Muscle layer of colon (tissue), 2 donors: ENCODE measurements around the gene PTH2.

Experiments used
- H3K27ac ChIP-seq: one replicate; pipeline ENCODE4 v1.7.0; 2013; ENCODE audit warnings: low read depth, mild to moderate bottlenecking, low read length, moderate library complexity
- H3K27me3 ChIP-seq, 2 donors: one replicate each; pipeline ENCODE4 v1.7.0; 2013; ENCODE audit warnings: low read length in 2 of 2, mild to moderate bottlenecking in 2 of 2; ENCODE audit not compliant: insufficient read depth in 2 of 2, control insufficient read depth in 1 of 2
- H3K36me3 ChIP-seq: one replicate; pipeline ENCODE4 v1.7.0; 2013; ENCODE audit warnings: mild to moderate bottlenecking, low read length; ENCODE audit not compliant: insufficient read depth
- H3K4me1 ChIP-seq: one replicate; pipeline ENCODE4 v1.7.0; 2013; ENCODE audit warnings: mild to moderate bottlenecking, low read length; ENCODE audit not compliant: insufficient read depth
- H3K4me3 ChIP-seq, 2 donors: one replicate each; pipeline ENCODE4 v1.7.0; 2013; ENCODE audit warnings: low read length in 2 of 2, low read depth in 1 of 2, mild to moderate bottlenecking in 1 of 2, moderate library complexity in 1 of 2
- H3K9ac ChIP-seq: one replicate; pipeline ENCODE4 v1.7.0; 2013; ENCODE audit warnings: low read length
- H3K9me3 ChIP-seq: one replicate; pipeline ENCODE4 v1.7.0; 2013; ENCODE audit warnings: mild to moderate bottlenecking, low read length
- donor health status: abdominal sarcoma.
- donor health status: Adenocarcinoma of cecum.

The PTH2 gene

DNA sequence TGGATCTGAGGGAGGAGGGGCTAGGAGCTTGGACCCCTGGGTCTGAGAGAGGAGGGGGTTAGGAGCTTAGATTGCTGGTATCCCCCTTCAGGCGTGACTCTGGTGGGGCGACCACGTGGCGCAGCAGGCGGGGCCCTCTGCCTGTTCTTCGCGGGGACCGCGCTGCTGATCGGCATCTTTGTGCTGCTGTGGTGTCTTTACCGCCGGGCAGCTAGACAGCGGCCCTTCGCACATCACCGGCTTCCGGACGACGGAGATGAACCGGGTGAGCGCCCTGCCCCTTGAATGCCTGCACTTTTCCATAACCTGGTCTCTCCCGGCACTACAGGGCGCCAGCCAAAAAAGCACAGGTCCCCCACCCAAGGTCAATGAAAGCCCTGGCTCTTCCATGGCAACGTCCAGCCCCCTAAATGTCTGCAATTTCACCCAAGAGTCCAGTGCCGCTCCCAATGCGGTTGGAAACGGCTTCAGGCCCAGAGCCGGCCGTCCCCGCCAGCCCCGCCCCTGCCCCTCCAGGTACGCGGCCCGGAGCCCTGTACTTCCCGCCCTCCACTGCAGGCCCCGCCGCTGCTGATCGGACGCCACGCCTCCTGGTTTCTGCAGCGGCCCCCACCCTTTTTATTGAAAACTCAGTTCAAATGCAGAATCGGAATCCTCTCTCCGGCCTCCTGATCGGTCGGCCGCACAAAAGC is 4.8 kb upstream of the PTH2 start:
- Histone ChIP-seq H3K9me3 (no peaks in the 10 kb centered on the region), H3K9ac (no peak overlapping the region), H3K27ac (no peak overlapping the region), H3K36me3 (no peaks in the 10 kb centered on the region), H3K4me3 (no peak overlapping the region), H3K4me1 (peaks cover 9% of the 10 kb centered on the region), H3K27me3 (peaks cover 47 to 95% of the 10 kb centered on the region in 2 donors)

DNA sequence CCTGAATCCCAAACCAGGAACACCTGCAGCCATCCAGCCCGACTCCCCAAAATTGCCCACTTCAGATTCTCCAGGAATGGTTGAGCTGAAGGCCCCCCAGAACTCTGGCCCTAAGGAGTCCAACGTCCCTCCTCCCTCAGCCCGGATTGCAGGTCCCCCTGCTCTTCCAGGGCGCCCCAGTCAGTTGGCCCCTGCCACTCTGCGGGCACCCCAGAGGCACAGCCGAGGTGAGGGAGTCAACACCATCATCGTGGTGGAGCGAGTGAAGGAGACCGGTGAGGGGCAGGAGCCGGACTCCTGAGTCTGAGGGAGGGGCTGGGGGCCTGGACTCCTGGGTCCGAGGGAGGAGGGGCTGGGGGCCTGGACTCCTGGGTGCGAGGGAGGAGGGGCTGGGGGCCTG is 4.1 kb upstream of the PTH2 start:
- Histone ChIP-seq H3K4me3 (no peak overlapping the region), H3K4me1 (peaks cover 14% of the 10 kb centered on the region), H3K27ac (no peak overlapping the region), H3K9me3 (no peaks in the 10 kb centered on the region), H3K9ac (no peak overlapping the region), H3K27me3 (peaks cover 54 to 95% of the 10 kb centered on the region in 2 donors), H3K36me3 (no peaks in the 10 kb centered on the region)

DNA sequence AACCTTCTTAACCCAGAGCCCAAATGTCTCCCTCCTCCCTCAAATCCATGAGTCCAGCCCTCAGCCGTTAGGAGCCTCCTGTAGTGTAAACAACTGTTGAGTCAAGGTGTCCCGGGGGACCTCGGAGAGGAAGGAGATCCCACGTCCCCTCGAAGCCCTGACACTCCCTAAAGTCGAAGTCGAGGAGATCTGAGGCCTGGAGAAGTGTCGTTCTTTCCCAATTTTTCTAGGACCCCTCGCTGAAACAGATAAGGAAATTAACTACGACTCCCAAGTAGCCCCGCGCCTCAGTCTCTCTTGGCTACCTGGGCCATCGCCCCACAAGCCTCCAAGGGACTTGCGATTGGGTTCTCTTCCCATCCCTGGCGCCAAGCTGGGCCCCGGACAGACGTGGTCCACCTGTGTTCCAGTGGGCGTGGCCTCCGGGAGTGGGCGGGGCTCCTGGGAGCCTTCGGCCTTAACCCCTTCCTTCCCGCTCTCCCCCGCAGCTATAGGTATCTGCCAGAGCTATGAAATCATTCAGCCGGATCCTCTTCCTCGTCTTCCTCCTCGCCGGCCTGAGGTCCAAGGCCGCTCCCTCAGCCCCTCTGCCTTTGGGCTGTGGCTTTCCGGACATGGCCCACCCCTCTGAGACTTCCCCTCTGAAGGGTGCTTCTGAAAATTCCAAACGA is 2.8 kb upstream of the PTH2 start:
- no peaks in the 10 kb centered on the region for H3K9me3 ChIP-seq
- H3K4me3 ChIP-seq = no peak overlapping the region
- H3K27me3 ChIP-seq = peaks cover 59 to 93% of the 10 kb centered on the region in 2 donors
- H3K36me3 ChIP-seq = no peaks in the 10 kb centered on the region
- peaks cover 19% of the 10 kb centered on the region for H3K4me1 ChIP-seq
- no peak overlapping the region for H3K9ac ChIP-seq
- H3K27ac ChIP-seq = no peak overlapping the region

DNA sequence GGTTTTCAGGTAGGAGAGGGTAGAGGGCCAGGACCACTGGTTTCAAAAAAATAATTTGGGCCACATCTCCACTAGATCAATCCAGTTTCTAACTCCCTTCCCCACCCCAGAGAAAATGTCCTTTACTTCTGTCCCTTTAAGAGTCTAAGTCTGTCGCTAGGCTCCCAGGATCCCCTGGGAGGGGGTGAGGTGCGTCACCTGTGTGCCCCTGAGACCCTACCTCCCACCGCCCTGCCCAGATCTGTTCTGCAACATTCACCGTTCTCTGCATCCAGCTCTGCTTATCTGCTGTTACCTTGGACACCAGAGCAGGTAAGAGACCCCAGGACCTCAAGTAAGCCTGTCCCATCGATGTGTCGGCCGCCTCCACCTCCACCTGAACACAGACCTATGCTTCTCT is 1.9 kb upstream of the PTH2 start, which contains the start of gene GFY:
TSS of gene GFY (plus strand) at position 211 of the 400 bp plus-strand sequence. CDS start 1,043 bp downstream, outside the sequence.
- H3K27ac ChIP-seq = no peak within 1 kb of the TSS
- H3K9me3 ChIP-seq = no peaks in the 10 kb centered on the region
- no peak within 1 kb of the TSS for H3K9ac ChIP-seq
- no peak within 1 kb of the TSS for H3K4me3 ChIP-seq
- peaks cover 19% of the 10 kb centered on the region for H3K4me1 ChIP-seq
- H3K36me3 ChIP-seq = no peaks in the 10 kb centered on the region
- peaks cover 67 to 92% of the 10 kb centered on the region in 2 donors for H3K27me3 ChIP-seq

DNA sequence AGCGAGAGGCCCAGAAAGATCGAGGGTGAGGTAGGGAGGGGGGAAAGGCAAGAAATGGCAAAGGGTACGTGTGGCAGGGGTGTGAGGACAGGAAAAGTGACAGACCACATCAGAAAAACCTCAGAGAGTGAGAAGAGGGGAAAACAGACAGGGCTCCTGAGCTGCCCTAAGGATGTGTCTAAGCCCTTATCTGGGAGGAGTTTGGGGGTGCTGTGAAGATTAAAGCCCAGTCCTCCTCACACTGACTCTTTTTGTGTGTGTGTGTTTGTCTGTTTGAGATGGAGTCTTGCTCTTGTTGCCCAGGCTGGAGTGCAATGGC is 703 bp upstream of the PTH2 start:
- no peak overlapping the region for H3K9ac ChIP-seq
- peaks cover 19% of the 10 kb centered on the region for H3K4me1 ChIP-seq
- H3K36me3 ChIP-seq = no peaks in the 10 kb centered on the region
- peaks cover 74 to 97% of the 10 kb centered on the region in 2 donors for H3K27me3 ChIP-seq
- H3K9me3 ChIP-seq = no peaks in the 10 kb centered on the region
- H3K4me3 ChIP-seq = no peak overlapping the region
- no peak overlapping the region for H3K27ac ChIP-seq

DNA sequence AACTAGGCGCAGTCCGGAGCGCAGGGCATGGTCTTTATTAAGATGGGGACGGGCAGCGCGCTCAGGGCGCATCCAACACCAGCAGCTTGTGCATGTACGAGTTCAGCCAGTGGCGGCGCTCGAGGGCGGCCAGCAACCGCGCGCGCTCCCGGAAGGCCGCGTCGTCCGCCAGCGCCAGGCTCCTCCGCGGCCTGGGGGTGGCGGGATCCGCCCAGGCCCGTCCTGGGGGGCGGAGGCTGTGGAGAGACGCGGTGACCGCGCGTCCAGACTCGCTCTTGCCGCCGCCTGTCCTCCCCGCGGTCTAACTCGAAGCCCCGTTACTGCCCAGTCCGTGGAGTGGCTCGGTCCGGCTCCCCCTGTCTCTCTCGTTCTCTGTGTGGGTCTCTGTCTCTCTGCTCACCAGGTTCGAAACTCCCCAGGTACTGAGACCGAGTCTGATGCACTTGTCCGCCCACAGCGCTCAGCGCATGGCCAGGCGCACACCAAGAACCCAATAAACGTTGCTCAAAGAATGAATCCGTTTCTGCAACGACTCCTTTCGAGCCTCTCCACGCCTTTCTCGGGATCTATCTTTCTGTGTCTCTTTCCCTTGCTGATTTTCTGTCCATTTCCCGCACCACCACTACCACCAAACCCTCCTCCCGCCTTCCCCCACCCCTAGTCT is 702 bp downstream of the PTH2 start:
- Histone ChIP-seq H3K27me3 (peaks cover 69 to 85% of the 10 kb centered on the region in 2 donors), H3K9ac (no peak overlapping the region), H3K9me3 (no peaks in the 10 kb centered on the region), H3K36me3 (no peaks in the 10 kb centered on the region), H3K4me1 (peaks cover 11% of the 10 kb centered on the region), H3K4me3 (no peak overlapping the region), H3K27ac (no peak overlapping the region)

DNA sequence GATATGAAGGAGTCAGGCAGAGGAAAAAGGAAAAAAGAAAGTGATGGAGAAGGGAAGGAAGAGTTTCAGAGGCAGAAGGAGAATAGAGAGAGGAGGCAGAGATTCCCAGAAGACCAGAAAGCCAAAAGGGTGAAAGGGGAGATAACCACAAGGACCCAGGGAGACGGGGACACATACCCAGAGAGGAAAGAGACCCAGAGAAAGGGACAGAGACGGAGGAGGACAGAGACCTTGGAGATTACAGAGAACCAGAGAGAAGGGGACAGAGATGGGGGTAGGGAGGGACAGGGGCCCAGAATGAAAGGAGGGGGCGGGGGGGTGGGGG is 1.4 kb downstream of the PTH2 start:
- Histone ChIP-seq H3K4me1 (peaks cover 11% of the 10 kb centered on the region), H3K9ac (no peak overlapping the region), H3K27ac (no peak overlapping the region), H3K27me3 (peaks cover 62 to 84% of the 10 kb centered on the region in 2 donors), H3K9me3 (no peaks in the 10 kb centered on the region), H3K4me3 (no peak overlapping the region), H3K36me3 (no peaks in the 10 kb centered on the region)

DNA sequence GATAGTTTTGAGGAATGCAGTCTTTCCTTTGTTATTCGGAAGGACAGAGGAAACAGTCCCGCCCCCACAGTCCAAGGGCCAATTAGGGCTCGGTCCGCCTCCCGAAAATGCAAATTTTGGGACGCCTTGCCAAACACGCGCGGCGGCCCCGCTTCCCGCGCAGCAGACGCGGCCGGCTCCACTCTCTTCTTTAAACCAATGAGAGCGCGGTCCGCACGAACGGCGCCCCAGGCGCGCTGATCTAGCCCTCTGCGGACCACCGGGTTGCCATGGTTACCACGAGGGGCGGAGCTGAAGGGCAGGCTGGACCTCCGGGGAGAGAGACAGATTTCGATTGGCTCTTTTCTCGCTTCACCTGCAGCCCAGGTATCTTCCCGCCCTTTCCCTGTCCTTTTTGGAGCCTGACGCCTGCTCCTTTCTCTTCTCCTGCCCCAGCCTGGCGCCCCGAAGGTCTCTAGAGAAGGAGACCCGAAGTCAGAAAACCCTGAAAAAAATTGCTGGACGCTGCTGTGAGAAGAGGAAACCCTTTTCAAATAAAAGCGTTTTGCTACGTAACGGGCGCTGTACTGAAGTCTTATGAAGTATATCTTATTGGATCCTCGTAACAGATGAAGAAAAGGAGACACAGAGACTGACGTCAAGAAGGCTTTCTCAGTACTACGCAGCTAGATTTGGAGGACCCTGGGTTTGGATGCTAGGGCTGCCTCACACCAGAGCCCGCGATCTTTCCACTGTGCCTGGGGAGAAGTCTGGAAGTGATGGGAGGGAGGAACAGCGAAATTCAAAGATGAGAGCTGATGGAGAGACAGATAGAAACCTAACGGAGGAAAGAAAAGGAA is 2.0 kb downstream of the PTH2 start:
- H3K9ac ChIP-seq = no peak overlapping the region
- no peaks in the 10 kb centered on the region for H3K9me3 ChIP-seq
- H3K36me3 ChIP-seq = no peaks in the 10 kb centered on the region
- H3K4me1 ChIP-seq = peaks cover 11% of the 10 kb centered on the region
- H3K27ac ChIP-seq = no peak overlapping the region
- H3K27me3 ChIP-seq = peaks cover 56 to 82% of the 10 kb centered on the region in 2 donors
- H3K4me3 ChIP-seq = no peak overlapping the region

DNA sequence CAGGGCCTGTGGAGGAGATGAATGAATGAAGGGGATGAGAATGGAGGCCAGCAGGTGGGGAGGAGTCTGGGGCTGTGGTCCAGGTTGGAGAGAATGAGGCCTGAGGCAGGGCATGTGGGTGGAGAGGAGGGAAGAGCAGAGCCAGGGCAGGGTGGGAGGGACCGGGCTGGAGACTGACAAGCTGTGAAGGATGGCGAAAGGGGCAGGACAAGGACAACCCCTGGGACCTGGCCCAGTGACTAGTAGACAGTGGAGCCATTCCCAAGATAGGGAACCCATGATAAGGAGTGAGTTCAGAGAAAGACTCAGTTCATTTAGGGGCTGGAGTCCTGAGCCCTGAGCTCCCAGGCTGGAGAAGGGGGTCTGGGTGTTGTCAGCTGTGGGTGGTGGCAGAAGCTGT is 3.0 kb downstream of the PTH2 start:
- peaks cover 46 to 78% of the 10 kb centered on the region in 2 donors for H3K27me3 ChIP-seq

DNA sequence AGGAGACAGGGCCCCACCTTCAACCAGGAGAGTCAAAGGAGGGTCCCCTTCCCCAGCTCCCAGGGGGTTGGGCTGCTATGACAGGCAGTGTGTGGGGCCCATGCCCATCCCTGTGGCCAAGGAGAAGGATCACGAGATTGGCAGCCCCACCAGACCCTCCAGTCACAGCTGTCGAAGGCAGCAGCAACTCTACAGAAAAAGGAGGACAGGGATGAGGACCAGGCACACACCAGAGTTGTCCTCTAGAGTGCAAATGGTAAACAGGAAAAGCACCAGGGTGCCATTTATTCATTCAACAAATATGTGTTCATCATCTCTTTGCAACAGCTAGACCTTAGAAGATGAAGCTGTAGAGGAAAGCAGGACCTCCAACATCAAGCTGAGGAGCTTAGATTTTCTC is 4.1 kb downstream of the PTH2 start:
- peaks cover 46 to 68% of the 10 kb centered on the region in 2 donors for H3K27me3 ChIP-seq
- H3K4me1 ChIP-seq = peaks cover 11% of the 10 kb centered on the region

More for the DNA sequence above, 3.0 kb downstream of the PTH2 start:
- no peaks in the 10 kb centered on the region for H3K9me3 ChIP-seq
- H3K4me1 ChIP-seq = peaks cover 11% of the 10 kb centered on the region
- no peaks in the 10 kb centered on the region for H3K36me3 ChIP-seq
- H3K9ac ChIP-seq = no peak overlapping the region
- no peak overlapping the region for H3K27ac ChIP-seq
- no peak overlapping the region for H3K4me3 ChIP-seq

DNA sequence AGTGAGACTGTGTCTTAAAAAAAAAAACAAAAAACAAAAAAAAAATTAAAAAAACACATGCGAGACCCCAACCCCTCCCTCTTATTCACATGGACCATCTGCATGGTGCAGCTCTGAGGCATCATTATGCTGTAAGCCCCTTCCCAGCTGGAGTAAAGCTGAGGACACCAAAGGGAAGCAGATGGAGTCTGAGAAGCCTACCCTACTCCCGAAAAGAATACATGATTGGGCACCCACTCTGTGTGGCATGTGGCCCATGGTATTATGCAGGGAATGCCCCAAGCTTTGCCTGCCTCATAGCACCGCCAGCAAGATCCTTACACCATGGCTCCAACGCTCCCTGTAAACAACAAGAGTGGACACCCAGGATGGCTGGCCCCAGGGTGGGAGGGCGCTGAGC is 4.7 kb downstream of the PTH2 start:
- H3K4me3 ChIP-seq = no peak overlapping the region
- H3K27ac ChIP-seq = no peak overlapping the region
- no peaks in the 10 kb centered on the region for H3K9me3 ChIP-seq
- no peaks in the 10 kb centered on the region for H3K36me3 ChIP-seq
- H3K27me3 ChIP-seq = peaks cover 41 to 61% of the 10 kb centered on the region in 2 donors
- H3K4me1 ChIP-seq = peaks cover 11% of the 10 kb centered on the region
- H3K9ac ChIP-seq = no peak overlapping the region

More for the DNA sequence above, 4.1 kb downstream of the PTH2 start:
- H3K4me3 ChIP-seq = no peak overlapping the region
- no peak overlapping the region for H3K27ac ChIP-seq
- H3K9ac ChIP-seq = no peak overlapping the region
- no peaks in the 10 kb centered on the region for H3K9me3 ChIP-seq
- H3K36me3 ChIP-seq = no peaks in the 10 kb centered on the region
